Gastrocnemius medialis (tissue), 4 donors: Measurements from ENCODE around the gene B4GALT5. TPM values are rescaled to one million over a fixed set of nuclear protein-coding genes. Genes with fewer than 3 reads are reported as not detected.

Source experiments
- ATAC-seq, 2 donors: fragments of 150-250 bp; one replicate each; pipeline ENCODE4 v1.9.1; 2016
- DNase-seq, 2 donors: peaks; one replicate each; pipeline ENCODE4 v3.0.0-alpha.2; 2019
- H3K27ac ChIP-seq, 4 donors: fragments of 200-600 bp; sonication (generic); 1 replicate in 1 of 4; 2 replicates in 3 of 4; pipeline ENCODE4 v1.5.1; 2016 to 2018; ENCODE audit warnings: mild to moderate bottlenecking in 2 of 4, moderate library complexity in 1 of 4
- H3K27me3 ChIP-seq, 3 donors: fragments of 200-600 bp; sonication (generic) in 2 of 3; 1 replicate in 1 of 3; 2 replicates in 2 of 3; pipeline versions ENCODE4 v1.5.1 to v1.6.0; 2016 to 2019; ENCODE audit warnings: mild to moderate bottlenecking in 1 of 3, moderate library complexity in 1 of 3
- H3K36me3 ChIP-seq, 2 donors: fragments of 200-600 bp; sonication (generic) in 1 of 2; one replicate each; pipeline ENCODE4 v1.5.1; 2017 to 2018
- H3K4me1 ChIP-seq, 2 donors: fragments of 200-600 bp; sonication (generic) in 1 of 2; one replicate each; pipeline ENCODE4 v1.5.1; 2016 to 2017; ENCODE audit warnings: mild to moderate bottlenecking in 2 of 2
- H3K4me3 ChIP-seq, 4 donors: fragments of 200-600 bp; sonication (generic) in 3 of 4; 1 replicate in 1 of 4; 2 replicates in 3 of 4; pipeline ENCODE4 v1.5.1; 2016 to 2019; ENCODE audit warnings: mild to moderate bottlenecking in 2 of 4
- H3K9me3 ChIP-seq, 3 donors: fragments of 200-600 bp; sonication (generic) in 2 of 3; 1 replicate in 1 of 3; 2 replicates in 2 of 3; pipeline ENCODE4 v1.5.1; 2016 to 2019
- CTCF ChIP-seq, 5 experiments: fragments of 450-650 bp in 3 of 5; fragments of 200-600 bp in 2 of 5; sonication (generic) in 2 of 5; IDR thresholded peaks in 4 of 5; conservative IDR thresholded peaks in 1 of 5; 1 replicate in 4 of 5; 2 replicates in 1 of 5; pipeline ENCODE4 v1.5.1; 2016 to 2019; ENCODE audit warnings: antibody characterized with exemption in 5 of 5, mild to moderate bottlenecking in 3 of 5, moderate library complexity in 3 of 5
- POLR2A ChIP-seq, 2 donors: fragments of 450-650 bp; IDR thresholded peaks; one replicate each; pipeline ENCODE4 v1.6.1; 2017; ENCODE audit warnings: antibody characterized with exemption in 2 of 2, mild to moderate bottlenecking in 2 of 2, moderate library complexity in 2 of 2
- in situ Hi-C, 4 donors: fragments of 200-750 bp; cut with MboI; loops; one replicate each; pipeline versions ENCODE4 v1.15.0 to v1.8.0; 2017; ENCODE audit warnings: low sequenced_read_pairs in 4 of 4
- intact Hi-C: fragments of 100-400 bp; cut with DNase I; formaldehyde crosslinking; loops from one replicate; pipeline ENCODE4 v1.15.1; 2023; ENCODE audit warnings: low total_unique reads
- total RNA-seq, 4 donors: library from RNA; depleted of rRNA; stranded (reverse); fragments of >200 nt; gene quantifications; one replicate each; pipeline versions ENCODE4 v1.1.0 to v1.2.3, GENCODE V29; 2016

Gene B4GALT5
- total RNA-seq, 4 donors from 2014 or later: 27.6 to 75.2 (median 56.4) TPM

GRCh38 chr20:49607568-49607967 is 106.1 kb downstream of the B4GALT5 start:
- in situ Hi-C loops: loop anchor here (5.0 to 10.0 kb wide), 4 partner anchors 65 to 317 kb away; no protein-coding TSS in a partner anchor
- H3K4me3 ChIP-seq: no peak overlapping the region
- TF ChIP-seq POLR2A (IDR thresholded peaks at IDR 0.05) (no peak), CTCF (IDR thresholded peaks at IDR 0.05 in 4 of 5, conservative IDR thresholded peaks at IDR 0.05 in 1 of 5) (no peak)
- intact Hi-C loops: no loop called here
- ATAC-seq (no peak), DNase-seq (no peak)
- H3K27ac ChIP-seq: no peak overlapping the region
- peaks cover 10 to 20% of the 10 kb centered on the region in 2 donors for H3K4me1 ChIP-seq
- H3K27me3 ChIP-seq: no peaks in the 10 kb centered on the region
- no peaks in the 10 kb centered on the region for H3K9me3 ChIP-seq
- H3K36me3 ChIP-seq: no peaks in the 10 kb centered on the region

GRCh38 chr20:49603209-49603627 is 110.5 kb downstream of the B4GALT5 start:
- in situ Hi-C loops: loop anchor here in 2 of 4 donors (10.0 kb wide), 2 partner anchors 268 to 322 kb away; no protein-coding TSS in a partner anchor
- ATAC-seq: no peak
- Histone ChIP-seq H3K27me3 (no peaks in the 10 kb centered on the region), H3K27ac (no peak overlapping the region), H3K4me1 (peaks cover 0 to 11% of the 10 kb centered on the region in 2 donors), H3K9me3 (no peaks in the 10 kb centered on the region), H3K4me3 (no peak overlapping the region), H3K36me3 (no peaks in the 10 kb centered on the region)
- intact Hi-C loops: no loop called here
- TF ChIP-seq POLR2A (IDR thresholded peaks at IDR 0.05) (no peak), CTCF (IDR thresholded peaks at IDR 0.05 in 4 of 5, conservative IDR thresholded peaks at IDR 0.05 in 1 of 5) (no peak)
- DNase-seq: no peak

- in situ Hi-C loops (loop anchor here in 2 of 4 donors (10.0 kb wide), 2 partner anchors 268 to 322 kb away; no protein-coding TSS in a partner anchor), intact Hi-C loops (no loop called here)
- no peaks in the 10 kb centered on the region for H3K36me3 ChIP-seq
- no peak for TF ChIP-seq CTCF (IDR thresholded peaks at IDR 0.05 in 4 of 5, conservative IDR thresholded peaks at IDR 0.05 in 1 of 5)
- H3K4me1 ChIP-seq: peaks cover 0 to 11% of the 10 kb centered on the region in 2 donors
- no peak overlapping the region for H3K4me3 ChIP-seq
- H3K27me3 ChIP-seq: no peaks in the 10 kb centered on the region
- DNase-seq (peak in 1 of 2 donors; percentile 56), ATAC-seq (peak; percentile 27 to 34)
- H3K27ac ChIP-seq: no peak overlapping the region
- H3K9me3 ChIP-seq: no peaks in the 10 kb centered on the region
These were observed 111.1 kb downstream of the B4GALT5 start for GRCh38 chr20:49602345-49603208.

- in situ Hi-C loops: loop anchor here in 2 of 4 donors (10.0 kb wide), 2 partner anchors 267 to 323 kb away; no protein-coding TSS in a partner anchor
- DNase-seq (no peak), ATAC-seq (no peak)
- H3K36me3 ChIP-seq: no peaks in the 10 kb centered on the region
- TF ChIP-seq CTCF (IDR thresholded peaks at IDR 0.05 in 4 of 5, conservative IDR thresholded peaks at IDR 0.05 in 1 of 5) (no peak), POLR2A (IDR thresholded peaks at IDR 0.05) (no peak)
- no peak overlapping the region for H3K4me3 ChIP-seq
- H3K27me3 ChIP-seq: no peaks in the 10 kb centered on the region
- no peaks in the 10 kb centered on the region for H3K9me3 ChIP-seq
- H3K27ac ChIP-seq: no peak overlapping the region
- peaks cover 0 to 11% of the 10 kb centered on the region in 2 donors for H3K4me1 ChIP-seq
- intact Hi-C loops: no loop called here
These were observed 112.3 kb downstream of the B4GALT5 start for GRCh38 chr20:49601153-49601924.
